ENCODE data around the gene TNFRSF8.

The TNFRSF8 gene

GRCh38 chr1:12141163-12141850 is 78.2 kb downstream of the TNFRSF8 start:
- no peak for TF ChIP-seq POLR2AphosphoS5 (IDR thresholded peaks at IDR 0.05; ENCODE audit: low read depth, low read length)
- no peak for TF ChIP-seq REST (IDR thresholded peaks at IDR 0.05; ENCODE audit: insufficient read depth in 1 of 2, low read depth in 2 of 2, low read length in 2 of 2)
- TF ChIP-seq FOXP2 (optimal IDR thresholded peaks at IDR 0.05; ENCODE audit: borderline replicate concordance, extremely low read depth, extremely low read length, insufficient read depth), result no peak
- no peak for TF ChIP-seq SIN3A (IDR thresholded peaks at IDR 0.05; ENCODE audit: borderline replicate concordance, insufficient read depth, low read length)
- TF ChIP-seq TAF1 (IDR thresholded peaks at IDR 0.05; ENCODE audit: borderline replicate concordance, insufficient read depth, low read length), result no peak

GRCh38 chr1:12142141-12142823 is 79.2 kb downstream of the TNFRSF8 start:
- TF ChIP-seq SIN3A (IDR thresholded peaks at IDR 0.05; ENCODE audit: borderline replicate concordance, insufficient read depth, low read length) (no peak), POLR2AphosphoS5 (IDR thresholded peaks at IDR 0.05; ENCODE audit: low read depth, low read length) (no peak), TAF1 (IDR thresholded peaks at IDR 0.05; ENCODE audit: borderline replicate concordance, insufficient read depth, low read length) (no peak), REST (IDR thresholded peaks at IDR 0.05; ENCODE audit: insufficient read depth in 1 of 2, low read depth in 2 of 2, low read length in 2 of 2) (no peak), FOXP2 (optimal IDR thresholded peaks at IDR 0.05; ENCODE audit: borderline replicate concordance, extremely low read depth, extremely low read length, insufficient read depth) (no peak)

GRCh38 chr1:12142891-12143630 is 80.0 kb downstream of the TNFRSF8 start:
- no peak for TF ChIP-seq REST (IDR thresholded peaks at IDR 0.05; ENCODE audit: insufficient read depth in 1 of 2, low read depth in 2 of 2, low read length in 2 of 2)
- no peak for TF ChIP-seq SIN3A (IDR thresholded peaks at IDR 0.05; ENCODE audit: borderline replicate concordance, insufficient read depth, low read length)
- TF ChIP-seq FOXP2 (optimal IDR thresholded peaks at IDR 0.05; ENCODE audit: borderline replicate concordance, extremely low read depth, extremely low read length, insufficient read depth), result no peak
- no peak for TF ChIP-seq TAF1 (IDR thresholded peaks at IDR 0.05; ENCODE audit: borderline replicate concordance, insufficient read depth, low read length)
- TF ChIP-seq POLR2AphosphoS5 (IDR thresholded peaks at IDR 0.05; ENCODE audit: low read depth, low read length), result no peak

GRCh38 chr1:12143631-12144155 is 80.6 kb downstream of the TNFRSF8 start:
- TF ChIP-seq POLR2AphosphoS5 (IDR thresholded peaks at IDR 0.05; ENCODE audit: low read depth, low read length), result no peak
- TF ChIP-seq TAF1 (IDR thresholded peaks at IDR 0.05; ENCODE audit: borderline replicate concordance, insufficient read depth, low read length), result no peak
- peak; percentile 91; the same call in 1 of the 2 replicates for TF ChIP-seq SIN3A (IDR thresholded peaks at IDR 0.05; ENCODE audit: borderline replicate concordance, insufficient read depth, low read length)
- TF ChIP-seq FOXP2 (optimal IDR thresholded peaks at IDR 0.05; ENCODE audit: borderline replicate concordance, extremely low read depth, extremely low read length, insufficient read depth), result peak; percentile 70
- no peak for TF ChIP-seq REST (IDR thresholded peaks at IDR 0.05; ENCODE audit: insufficient read depth in 1 of 2, low read depth in 2 of 2, low read length in 2 of 2)
